Hepatocyte (in vitro differentiated cells): ENCODE data around the gene BLOC1S4.

ENCODE experiments used
- CTCF ChIP-seq: fragments of 200-600 bp; sonication (generic); IDR thresholded peaks from 2 replicates; pipeline ENCODE4 v1.5.1; 2016; ENCODE audit warnings: antibody characterized with exemption, mild to moderate bottlenecking; ENCODE audit not compliant: poor library complexity
- EZH2 ChIP-seq: fragments of 200-600 bp; sonication (generic); IDR thresholded peaks from 2 replicates; pipeline ENCODE4 v1.6.1; 2016; ENCODE audit warnings: antibody characterized with exemption, mild to moderate bottlenecking, borderline replicate concordance

DNA sequence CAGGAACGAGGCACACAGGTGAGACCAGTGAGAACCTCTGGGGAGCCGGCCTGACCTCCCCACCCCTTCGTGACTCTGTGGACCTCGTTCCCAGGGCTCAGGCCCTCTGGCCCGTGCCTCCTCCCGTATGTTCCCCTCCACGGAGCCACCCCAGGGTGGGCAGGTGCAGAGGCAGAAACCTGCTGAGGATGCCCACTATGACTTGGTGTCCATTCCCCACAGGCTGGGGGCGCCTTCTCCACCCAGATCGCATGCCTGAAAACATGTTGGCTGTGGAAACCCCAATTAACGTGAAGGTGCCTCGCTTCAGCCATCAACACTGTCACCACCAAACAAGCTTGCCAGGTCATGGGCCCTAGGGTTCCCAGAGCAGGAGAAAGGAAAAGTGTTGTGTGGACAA lies 27.0 kb downstream of the BLOC1S4 start:
- TF ChIP-seq CTCF = no peak
- no peak for TF ChIP-seq EZH2
